Thyroid gland (tissue), 4 donors: ENCODE data around the gene STRADA. TPM values are rescaled to one million over a fixed set of nuclear protein-coding genes. Genes with fewer than 3 reads are reported as not detected.
A peak's percentile ranks its signal among the peaks of the same experiment; 100 is the strongest.

Experiments
- DNase-seq, 2 donors: peaks; one replicate each; pipeline ENCODE4 v3.0.0-alpha.2; 2019
- H3K27ac ChIP-seq, 3 donors: fragments of 200-600 bp; sonication (generic); 1 replicate in 2 of 3; 2 replicates in 1 of 3; pipeline ENCODE4 v1.5.1; 2016 to 2019; ENCODE audit warnings: mild to moderate bottlenecking in 1 of 3, moderate library complexity in 1 of 3
- H3K27me3 ChIP-seq: fragments of 200-600 bp; sonication (generic); one replicate; pipeline ENCODE4 v1.5.1; 2019
- H3K36me3 ChIP-seq, 2 donors: fragments of 200-600 bp; sonication (generic); one replicate each; pipeline ENCODE4 v1.5.1; 2016 to 2019
- H3K4me1 ChIP-seq, 2 donors: fragments of 200-600 bp; sonication (generic); one replicate each; pipeline ENCODE4 v1.5.1; 2017 to 2019
- H3K4me3 ChIP-seq, 3 donors: fragments of 200-600 bp; sonication (generic); replicated peaks in 1 of 3; 1 replicate in 2 of 3; 2 replicates in 1 of 3; pipeline ENCODE4 v1.5.1; 2016; ENCODE audit warnings: mild to moderate bottlenecking in 1 of 3
- H3K9me3 ChIP-seq: fragments of 200-600 bp; sonication (generic); one replicate; pipeline ENCODE4 v1.5.1; 2017
- CTCF ChIP-seq, 6 experiments: fragments of 200-600 bp in 3 of 6; fragments of 450-650 bp in 3 of 6; sonication (generic) in 3 of 6; IDR thresholded peaks; one replicate each; pipeline ENCODE4 v1.5.1; 2016 to 2019; ENCODE audit warnings: antibody characterized with exemption in 6 of 6, mild to moderate bottlenecking in 2 of 6, inconsistent platforms in 1 of 6, moderate library complexity in 1 of 6
- POLR2A ChIP-seq, 2 donors: fragments of 450-650 bp; IDR thresholded peaks; one replicate each; pipeline ENCODE4 v1.6.1; 2017; ENCODE audit warnings: antibody characterized with exemption in 2 of 2, mild to moderate bottlenecking in 2 of 2, moderate library complexity in 1 of 2
- WGBS, 2 donors: methylation state at CpG; one replicate each; pipeline ENCODE4 v1.1.5; 2017; 5-methylcytosine and 5-hydroxymethylcytosine counted together
- intact Hi-C: fragments of 100-400 bp; cut with DNase I; formaldehyde crosslinking; loops from one replicate; pipeline ENCODE4 v1.15.1; 2023
- total RNA-seq, 4 donors: library from RNA; depleted of rRNA; stranded (reverse); fragments of >200 nt; gene quantifications; one replicate each; pipeline ENCODE4 v1.2.3, GENCODE V29; 2016

STRADA gene
- total RNA-seq, 4 donors from 2014 or later = 28.6 to 44.6 (median 32.2) TPM

- TF ChIP-seq CTCF (IDR thresholded peaks at IDR 0.05) = no peak
- TF ChIP-seq POLR2A (IDR thresholded peaks at IDR 0.05) = no peak
- Histone ChIP-seq H3K4me1 (peaks cover 6 to 21% of the 10 kb centered on the region in 2 donors), H3K4me3 (peak within 1 kb of the TSS in 1 of 3 donors; percentile 58), H3K27me3 (no peaks in the 10 kb centered on the region), H3K9me3 (no peaks in the 10 kb centered on the region), H3K27ac (peak within 1 kb of the TSS in 2 of 3 donors; percentile 46), H3K36me3 (peaks cover 0 to 5% of the 10 kb centered on the region in 2 donors)
- peak; percentile 38 to 40 for DNase-seq
- intact Hi-C loops = no loop called here
- WGBS, 2 donors = 0 to 10% methylated on average over 2 to 5 of the region's 133 CpGs
Observed at GRCh38 chr17:63699638-63700527, 41.7 kb downstream of the STRADA start, which contains the start of gene LIMD2. Gene LIMD2 (minus strand): TSS chr17:63700125. CDS start chr17:63699298, 827 bp downstream.

- no peak for TF ChIP-seq POLR2A (IDR thresholded peaks at IDR 0.05)
- TF ChIP-seq CTCF (IDR thresholded peaks at IDR 0.05) = no peak
- intact Hi-C loops = no loop called here
- no peaks in the 10 kb centered on the region for H3K27me3 ChIP-seq
- H3K27ac ChIP-seq = peak overlapping the region in 1 of 3 donors; percentile 45
- peaks cover 0 to under 1% of the 10 kb centered on the region in 2 donors for H3K36me3 ChIP-seq
- peak overlapping the region in 1 of 3 donors; percentile 58 for H3K4me3 ChIP-seq
- DNase-seq = peak in 1 of 2 donors; percentile 41
- H3K4me1 ChIP-seq = peaks cover 6 to 21% of the 10 kb centered on the region in 2 donors
- WGBS, 2 donors = 13 to 24% methylated on average over 11 to 22 of the region's 45 CpGs
- H3K9me3 ChIP-seq = no peaks in the 10 kb centered on the region
Observed at GRCh38 chr17:63698886-63699637, 42.5 kb downstream of the STRADA start.

GRCh38 chr17:63698381-63698885, 43.2 kb downstream of the STRADA start:
- WGBS, 2 donors = 47 to 67% methylated on average over 15 to 17 of the region's 24 CpGs
- Histone ChIP-seq H3K27ac (no peak overlapping the region), H3K9me3 (no peaks in the 10 kb centered on the region), H3K4me1 (peaks cover 6 to 21% of the 10 kb centered on the region in 2 donors), H3K4me3 (peak overlapping the region in 1 of 3 donors; percentile 58), H3K36me3 (peaks cover 0 to 7% of the 10 kb centered on the region in 2 donors), H3K27me3 (no peaks in the 10 kb centered on the region)
- intact Hi-C loops = no loop called here
- no peak for TF ChIP-seq CTCF (IDR thresholded peaks at IDR 0.05)
- no peak for TF ChIP-seq POLR2A (IDR thresholded peaks at IDR 0.05)
- DNase-seq = no peak

GRCh38 chr17:63697341-63698286, 44.0 kb downstream of the STRADA start:
- no peak overlapping the region for H3K27ac ChIP-seq
- WGBS, 2 donors = 82% methylated on average over 16 to 21 of the region's 22 CpGs
- TF ChIP-seq POLR2A (IDR thresholded peaks at IDR 0.05) (no peak), CTCF (IDR thresholded peaks at IDR 0.05) (peak in 2 of 6 experiments; percentile 17 to 33)
- DNase-seq = peak in 1 of 2 donors; percentile 37
- intact Hi-C loops = no loop called here
- peaks cover 5 to 12% of the 10 kb centered on the region in 2 donors for H3K36me3 ChIP-seq
- no peaks in the 10 kb centered on the region for H3K9me3 ChIP-seq
- peaks cover 6 to 21% of the 10 kb centered on the region in 2 donors for H3K4me1 ChIP-seq
- H3K4me3 ChIP-seq = no peak overlapping the region
- H3K27me3 ChIP-seq = no peaks in the 10 kb centered on the region
